Adrenal gland (tissue), 12 donors: Measurements from ENCODE around the gene CHN2. TPM values are rescaled to one million over a fixed set of nuclear protein-coding genes. Genes with fewer than 3 reads are reported as not detected.

Source experiments
- DNase-seq, 7 donors: peaks; one replicate each; pipeline ENCODE4 v3.0.0-alpha.2; 2019 to 2020
- H3K27ac ChIP-seq, 5 donors: fragments of 200-600 bp; sonication (generic) in 4 of 5; 1 replicate in 3 of 5; 2 replicates in 2 of 5; pipeline versions ENCODE4 v1.5.1 to v1.8.0; 2016 to 2020; ENCODE audit warnings: mild to moderate bottlenecking in 1 of 5
- H3K27me3 ChIP-seq: fragments of 200-600 bp; 2 replicates; pipeline ENCODE4 v1.8.0; 2021
- H3K36me3 ChIP-seq, 2 donors: fragments of 200-600 bp; replicated peaks in 1 of 2; 1 replicate in 1 of 2; 2 replicates in 1 of 2; pipeline versions ENCODE4 v1.5.1 to v1.8.0; 2018 to 2022
- H3K4me1 ChIP-seq, 2 donors: fragments of 200-600 bp; replicated peaks in 1 of 2; 1 replicate in 1 of 2; 2 replicates in 1 of 2; pipeline versions ENCODE4 v1.5.1 to v1.8.0; 2018 to 2021
- H3K4me3 ChIP-seq, 4 donors: fragments of 200-600 bp; sonication (generic) in 3 of 4; one replicate each; pipeline ENCODE4 v1.5.1; 2016 to 2018
- H3K9me3 ChIP-seq, 3 donors: fragments of 200-600 bp; sonication (generic) in 1 of 3; replicated peaks in 1 of 3; 1 replicate in 2 of 3; 2 replicates in 1 of 3; pipeline versions ENCODE4 v1.5.1 to v1.8.0; 2016 to 2021
- CTCF ChIP-seq, 6 experiments: fragments of 450-650 bp in 4 of 6; fragments of 200-600 bp in 2 of 6; sonication (generic) in 1 of 6; IDR thresholded peaks; 1 replicate in 5 of 6; 2 replicates in 1 of 6; pipeline versions ENCODE4 v1.5.1 to v1.8.0; 2016 to 2021; ENCODE audit warnings: antibody characterized with exemption in 6 of 6, mild to moderate bottlenecking in 2 of 6, moderate library complexity in 1 of 6
- POLR2A ChIP-seq, 2 donors: fragments of 450-650 bp; IDR thresholded peaks; one replicate each; pipeline ENCODE4 v1.6.1; 2017; ENCODE audit warnings: antibody characterized with exemption in 2 of 2, mild to moderate bottlenecking in 2 of 2, moderate library complexity in 1 of 2
- WGBS, 4 donors: extraction: QIAGEN DNeasy Blood & Tissue Kit in 2 of 4; methylation state at CpG; one replicate each; pipeline versions ENCODE4 v1.1.5 to v1.1.7; 2013 to 2017; 5-methylcytosine and 5-hydroxymethylcytosine counted together
- intact Hi-C, 2 donors: fragments of 100-400 bp; cut with DNase I; formaldehyde crosslinking; loops; one replicate each; pipeline versions ENCODE4 v1.14.1 to v1.15.0; 2022 to 2023
- polyA plus RNA-seq, 3 donors: library from polyadenylated mRNA; stranded (reverse); fragments of 200-250 nt in 2 of 3; fragments of 350-450 nt in 1 of 3; fragmentation: Illumina TruSeq in 1 of 3; extraction: RNeasy Lipid Tissue Mini Kit (QIAGEN cat#74804) in 1 of 3; gene quantifications; one replicate each; pipeline ENCODE4 v1.2.3, GENCODE V29; 2013 to 2014
- total RNA-seq, 9 donors: library from RNA; depleted of rRNA in 4 of 9; stranded (reverse); fragments of >200 nt in 4 of 9; fragments of 120-200 nt in 1 of 9; fragmentation: NEBNext Ultra II Directional in 1 of 9; extraction: Animal tissue kit (Norgen Biotek cat#: 25700) in 1 of 9; gene quantifications; one replicate each; pipeline versions ENCODE4 v1.1.0 to v1.2.4, GENCODE V29; 2013 to 2023
- donor health status: healthy with polysubstance abuse.
- donor health status: Bipolar disorder and iron deficiency.
- donor health status: DM: yes; HTN: yes; CAD: no.
- donor health status: DM: no; HTN: no; CAD: no.
- donor health status: DM: no; HTN: no; CAD: no.
- donor health status: DM: yes; HTN: yes; CAD: no.

The CHN2 gene
- total and polyA plus RNA-seq, 12 donors, result 2.7 to 35.4 (median 11.5) TPM

- intact Hi-C loops, result no loop called here
- H3K9me3 ChIP-seq, result no peaks in the 10 kb centered on the region
- no peak for DNase-seq
Observed at GRCh38 chr7:29229946-29230345, 35.4 kb downstream of the CHN2 start.

GRCh38 chr7:29230871-29231345 lies 36.3 kb downstream of the CHN2 start:
- no peaks in the 10 kb centered on the region for H3K4me1 ChIP-seq
- no peaks in the 10 kb centered on the region for H3K9me3 ChIP-seq
- H3K36me3 ChIP-seq, result no peaks in the 10 kb centered on the region
- WGBS, 4 donors, result 75 to 87% (median 78%) methylated on average over 6 of the region's 6 CpGs
- TF ChIP-seq POLR2A (IDR thresholded peaks at IDR 0.05), result no peak
- TF ChIP-seq CTCF (IDR thresholded peaks at IDR 0.05), result no peak
- H3K27me3 ChIP-seq, result no peaks in the 10 kb centered on the region
- H3K4me3 ChIP-seq, result no peak overlapping the region
- intact Hi-C loops, result no loop called here
- no peak overlapping the region for H3K27ac ChIP-seq
- no peak for DNase-seq

More at GRCh38 chr7:29229946-29230345, 35.4 kb downstream of the CHN2 start:
- no peaks in the 10 kb centered on the region for H3K27me3 ChIP-seq
- H3K27ac ChIP-seq, result no peak overlapping the region
- no peak overlapping the region for H3K4me3 ChIP-seq
- H3K36me3 ChIP-seq, result no peaks in the 10 kb centered on the region
- no peaks in the 10 kb centered on the region for H3K4me1 ChIP-seq
- WGBS, 4 donors, result 79 to 85% (median 81%) methylated on average over 3 of the region's 3 CpGs
- TF ChIP-seq POLR2A (IDR thresholded peaks at IDR 0.05) (no peak), CTCF (IDR thresholded peaks at IDR 0.05) (no peak)

GRCh38 chr7:29231671-29232232 lies 37.2 kb downstream of the CHN2 start:
- WGBS, 4 donors, result 63 to 69% (median 65%) methylated on average over 4 of the region's 4 CpGs
- no peak overlapping the region for H3K4me3 ChIP-seq
- H3K9me3 ChIP-seq, result no peaks in the 10 kb centered on the region
- H3K27me3 ChIP-seq, result no peaks in the 10 kb centered on the region
- H3K36me3 ChIP-seq, result no peaks in the 10 kb centered on the region
- TF ChIP-seq CTCF (IDR thresholded peaks at IDR 0.05) (no peak), POLR2A (IDR thresholded peaks at IDR 0.05) (no peak)
- no peak for DNase-seq
- intact Hi-C loops, result no loop called here
- H3K27ac ChIP-seq, result no peak overlapping the region
- no peaks in the 10 kb centered on the region for H3K4me1 ChIP-seq

- TF ChIP-seq POLR2A (IDR thresholded peaks at IDR 0.05) (no peak), CTCF (IDR thresholded peaks at IDR 0.05) (no peak)
- no peaks in the 10 kb centered on the region for H3K27me3 ChIP-seq
- H3K4me1 ChIP-seq, result no peaks in the 10 kb centered on the region
- H3K36me3 ChIP-seq, result no peaks in the 10 kb centered on the region
- H3K27ac ChIP-seq, result no peak overlapping the region
- no peaks in the 10 kb centered on the region for H3K9me3 ChIP-seq
- H3K4me3 ChIP-seq, result no peak overlapping the region
- intact Hi-C loops, result no loop called here
- WGBS, 4 donors, result 87 to 92% (median 91%) methylated on average over 2 of the region's 2 CpGs
- DNase-seq, result no peak
Observed at GRCh38 chr7:29234438-29234837, 39.9 kb downstream of the CHN2 start.
